ENCODE data around the gene NLRP9.

NLRP9 gene

DNA sequence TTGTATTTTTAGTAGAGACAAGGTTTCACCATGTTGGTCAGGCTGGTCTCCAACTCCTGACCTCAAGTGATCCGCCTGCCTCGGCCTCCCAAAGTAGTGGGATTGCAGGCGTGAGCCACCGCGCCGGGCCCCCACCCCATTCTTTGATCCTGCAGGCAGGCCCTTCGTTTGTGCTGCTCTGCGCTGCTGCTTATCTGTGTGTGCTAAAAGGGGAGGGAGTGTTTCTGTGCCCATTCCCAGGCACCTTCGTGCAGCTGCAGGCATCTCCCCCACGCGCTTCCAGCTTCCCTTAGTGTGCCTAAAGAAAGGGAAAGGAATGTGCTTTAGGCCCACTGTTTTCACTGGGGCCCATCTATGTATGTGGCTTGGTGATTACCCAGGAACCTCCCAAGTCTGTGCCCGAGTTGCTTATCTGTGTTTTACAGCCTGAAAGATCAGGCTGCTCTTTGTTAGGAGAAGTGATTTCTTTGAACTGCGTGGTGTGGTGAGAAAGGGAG lies 36.0 kb downstream of the NLRP9 start:
- DNase-seq: no peak

DNA sequence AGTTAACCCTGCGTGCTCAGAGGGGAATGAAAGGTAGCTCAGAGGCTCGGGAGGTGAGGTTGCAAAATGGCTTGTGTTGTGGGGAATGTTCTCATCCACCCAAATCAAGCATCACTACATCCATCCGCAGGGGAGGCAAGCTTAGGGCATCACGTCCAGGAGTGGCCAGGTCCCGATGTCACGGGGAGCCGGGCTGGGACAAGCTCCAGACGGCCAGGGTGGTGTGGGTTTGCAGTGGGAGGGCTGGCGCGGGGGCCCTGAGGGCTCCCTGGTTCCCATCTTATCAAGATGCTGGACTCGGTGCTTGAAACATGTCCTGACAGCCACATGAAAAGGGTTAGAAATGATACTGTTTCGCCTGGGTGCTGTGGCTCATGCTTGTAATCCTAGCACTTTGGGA lies 37.4 kb downstream of the NLRP9 start:
- DNase-seq: no peak

DNA sequence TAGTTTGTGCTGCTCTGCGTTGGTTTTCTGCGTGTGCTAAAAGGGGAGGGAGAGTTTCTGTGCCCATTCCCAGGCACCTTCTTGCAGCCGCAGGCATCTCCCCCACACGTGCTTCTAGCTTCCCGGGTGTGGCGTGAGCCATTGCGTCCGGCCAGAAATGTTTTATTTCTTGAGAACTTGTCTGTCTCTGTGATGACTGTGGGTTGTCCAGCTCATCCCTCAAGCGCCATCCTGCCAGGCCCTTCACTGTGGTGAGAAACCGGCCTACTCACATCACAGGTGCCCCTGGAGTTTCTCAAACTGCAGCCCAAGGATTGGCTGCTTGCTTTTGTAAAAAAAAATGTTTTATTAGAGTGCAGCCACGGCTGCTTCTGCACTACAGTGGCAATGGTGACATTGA lies 39.0 kb downstream of the NLRP9 start:
- DNase-seq: no peak

DNA sequence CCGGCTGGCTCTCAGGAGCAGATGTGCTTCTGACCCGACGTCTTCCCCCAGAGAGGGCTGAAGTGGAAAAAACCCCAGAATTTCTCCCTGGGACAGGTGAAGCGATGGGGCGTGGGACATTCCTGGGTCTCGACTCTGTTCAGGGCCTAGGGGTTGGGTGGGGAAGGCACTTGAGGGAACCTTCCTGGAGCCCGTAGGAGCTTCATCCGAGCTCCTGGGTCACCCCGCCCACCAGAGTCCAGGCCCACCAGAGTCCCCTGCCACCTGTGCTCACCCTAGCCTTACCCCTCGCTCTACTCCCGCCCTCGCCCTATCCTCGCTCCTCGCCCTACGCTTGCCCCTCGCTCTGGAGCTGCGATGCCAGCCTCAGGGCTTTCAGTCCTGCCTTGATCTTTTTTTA lies 39.9 kb downstream of the NLRP9 start:
- DNase-seq: no peak

DNA sequence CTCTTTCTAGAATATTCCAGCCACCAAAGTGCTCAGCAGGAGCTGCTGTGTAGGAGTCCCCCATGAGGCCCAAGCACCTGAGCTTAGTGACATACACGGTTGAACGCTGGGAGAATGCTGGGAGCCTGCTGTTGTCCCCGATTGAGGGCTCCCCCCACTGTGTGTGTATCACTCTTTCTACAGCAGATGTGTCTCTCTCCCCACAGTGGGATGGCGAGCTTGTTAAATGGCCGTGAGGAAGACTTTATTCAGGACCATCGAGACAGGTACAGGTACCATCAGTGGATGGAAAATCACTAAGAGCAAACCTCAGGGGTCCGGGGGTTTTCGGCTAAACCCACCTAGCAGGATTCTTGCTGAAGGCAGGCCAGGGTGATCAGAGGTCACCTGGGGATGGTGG lies 40.5 kb downstream of the NLRP9 start:
- DNase-seq: no peak

DNA sequence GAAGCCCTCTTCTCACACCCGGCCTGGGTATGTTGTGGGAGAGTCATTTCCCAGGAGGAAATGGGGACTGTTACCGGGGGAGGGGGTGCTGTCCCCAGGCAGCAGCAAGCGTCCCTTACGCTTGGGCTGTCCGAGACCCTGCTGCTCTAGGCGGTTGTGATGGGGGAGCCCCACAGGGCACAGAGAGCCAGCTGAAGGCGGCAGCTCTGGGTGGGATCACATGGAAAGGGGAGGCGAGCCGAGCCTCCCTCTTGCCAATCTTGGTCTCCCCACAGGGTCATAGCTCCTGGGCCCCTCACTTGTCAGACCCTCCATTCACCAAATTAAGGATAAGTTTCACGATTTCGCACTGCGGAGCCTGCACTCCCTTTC lies 41.1 kb downstream of the NLRP9 start:
- DNase-seq: no peak

DNA sequence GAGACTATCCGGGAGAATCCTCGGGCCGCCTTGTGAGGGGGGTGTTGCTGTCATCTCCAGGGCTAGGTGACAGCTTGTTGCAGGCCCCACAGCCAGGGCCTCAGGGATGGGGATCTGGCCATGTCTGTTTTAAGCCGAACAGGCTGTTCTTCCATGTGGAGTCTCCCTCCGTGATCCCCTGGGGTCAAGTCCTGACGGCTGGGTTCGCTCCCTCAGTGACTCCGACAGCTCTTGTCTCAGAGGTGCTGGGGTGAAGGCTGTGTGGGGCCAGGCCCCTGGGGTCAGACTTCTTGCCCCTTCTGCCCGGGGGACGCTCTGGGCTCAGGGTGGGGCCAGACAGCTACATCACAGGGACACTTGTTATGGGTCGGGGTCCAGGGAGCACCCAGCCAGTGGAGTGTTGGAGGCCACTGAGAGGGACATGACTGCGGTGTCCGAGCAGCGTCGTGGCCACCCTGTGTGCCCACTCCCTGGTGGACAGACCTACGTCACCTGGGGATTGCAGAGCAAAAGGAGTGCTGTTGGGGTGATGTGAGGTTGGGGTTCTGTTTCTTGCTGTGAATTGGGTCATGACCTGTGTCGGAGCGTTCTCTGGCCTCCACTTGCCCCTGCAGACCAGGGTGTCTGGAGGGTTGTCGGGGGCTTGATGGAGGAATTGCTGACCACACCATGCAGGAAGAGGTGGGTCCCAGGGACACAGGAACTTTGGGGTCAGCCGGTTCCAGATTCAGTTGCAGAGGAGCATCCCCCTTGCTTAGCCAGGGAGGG lies 41.7 kb downstream of the NLRP9 start:
- no peak for DNase-seq

DNA sequence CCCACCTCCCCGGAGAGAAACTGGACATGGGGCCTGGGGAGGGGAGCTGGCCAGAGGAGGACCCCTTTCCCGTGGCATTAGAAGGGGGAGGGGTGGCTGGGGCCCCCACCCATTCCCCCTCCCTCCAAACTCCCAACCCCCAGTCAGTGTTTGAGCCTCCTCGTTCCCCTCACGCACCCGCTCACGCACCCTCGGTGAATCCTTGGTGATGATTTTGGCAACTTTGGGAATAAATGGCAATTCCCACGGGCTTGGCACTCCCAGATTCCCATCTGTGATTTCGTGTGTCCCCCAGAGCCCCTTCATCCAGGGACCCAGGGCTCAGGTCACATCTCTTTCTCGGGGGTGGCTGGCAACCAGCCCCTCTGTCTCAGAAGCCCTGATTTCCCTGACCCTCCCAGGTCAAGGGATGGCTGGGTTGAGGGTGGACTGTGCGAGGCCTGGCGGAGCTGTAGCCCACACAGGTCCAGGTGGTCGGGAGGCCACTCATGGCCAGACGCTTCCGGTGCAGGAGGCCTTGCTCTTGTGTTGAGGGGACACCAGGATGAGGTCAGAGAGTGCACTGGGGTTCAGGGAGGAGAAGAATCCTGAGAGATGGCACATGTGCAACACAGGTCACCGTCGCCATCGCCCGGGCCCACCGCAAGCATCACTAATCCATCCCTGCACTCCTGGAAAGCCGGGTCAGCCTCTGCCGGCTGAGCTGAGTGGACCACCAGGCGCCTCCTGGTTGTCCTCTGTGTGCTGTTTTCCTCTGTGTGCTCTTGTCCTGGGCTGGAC lies 42.5 kb downstream of the NLRP9 start:
- no peak for DNase-seq

DNA sequence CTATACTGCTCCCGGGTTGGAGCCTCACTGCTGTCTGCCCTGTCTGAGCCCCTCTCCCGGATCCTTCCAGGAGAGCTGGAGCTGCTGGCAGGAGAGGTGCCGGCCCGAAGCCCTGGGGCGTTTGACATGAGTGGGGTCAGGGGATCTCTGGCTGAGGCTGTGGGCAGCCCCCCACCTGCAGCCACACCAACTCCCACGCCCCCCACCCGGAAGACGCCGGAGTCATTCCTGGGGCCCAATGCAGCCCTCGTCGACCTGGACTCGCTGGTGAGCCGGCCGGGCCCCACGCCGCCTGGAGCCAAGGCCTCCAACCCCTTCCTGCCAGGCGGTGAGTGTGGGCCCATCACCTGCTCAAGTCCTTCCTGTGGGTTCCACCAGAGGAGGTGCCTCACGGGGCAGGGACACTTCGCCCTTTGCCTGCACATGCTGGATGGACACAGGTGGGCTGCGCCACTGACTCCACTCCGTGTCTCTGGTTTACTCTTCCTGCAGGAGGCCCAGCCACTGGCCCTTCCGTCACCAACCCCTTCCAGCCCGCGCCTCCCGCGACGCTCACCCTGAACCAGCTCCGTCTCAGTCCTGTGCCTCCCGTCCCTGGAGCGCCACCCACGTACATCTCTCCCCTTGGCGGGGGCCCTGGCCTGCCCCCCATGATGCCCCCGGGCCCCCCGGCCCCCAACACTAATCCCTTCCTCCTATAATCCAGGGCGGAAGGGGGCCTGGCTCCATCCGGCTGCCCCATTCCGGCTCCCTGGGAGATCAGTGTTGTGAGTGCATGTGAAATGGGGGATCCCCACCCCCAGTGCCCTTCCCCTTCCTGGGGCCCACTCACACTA lies 43.3 kb downstream of the NLRP9 start:
- no peak for DNase-seq

DNA sequence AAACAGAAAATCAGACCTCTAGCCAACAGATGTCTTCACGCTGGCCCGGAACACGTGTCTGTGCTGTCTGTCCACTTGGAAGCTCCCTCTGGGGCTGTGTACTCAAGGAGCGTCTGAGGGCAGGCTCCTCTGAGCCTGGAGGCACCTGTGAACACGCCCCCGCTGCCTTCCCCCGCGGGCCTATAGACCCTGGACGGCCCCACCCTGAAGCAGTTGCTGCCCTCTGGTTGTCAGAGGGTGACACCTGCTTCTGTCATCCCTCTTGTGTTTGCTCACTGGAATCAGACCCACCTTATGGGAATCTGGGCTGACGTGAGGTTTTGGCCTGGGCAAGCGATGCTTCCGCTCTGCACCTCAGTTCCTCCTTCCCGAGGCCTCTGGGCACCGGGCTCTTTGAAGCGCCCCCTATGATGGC lies 44.0 kb downstream of the NLRP9 start:
- no peak for DNase-seq

DNA sequence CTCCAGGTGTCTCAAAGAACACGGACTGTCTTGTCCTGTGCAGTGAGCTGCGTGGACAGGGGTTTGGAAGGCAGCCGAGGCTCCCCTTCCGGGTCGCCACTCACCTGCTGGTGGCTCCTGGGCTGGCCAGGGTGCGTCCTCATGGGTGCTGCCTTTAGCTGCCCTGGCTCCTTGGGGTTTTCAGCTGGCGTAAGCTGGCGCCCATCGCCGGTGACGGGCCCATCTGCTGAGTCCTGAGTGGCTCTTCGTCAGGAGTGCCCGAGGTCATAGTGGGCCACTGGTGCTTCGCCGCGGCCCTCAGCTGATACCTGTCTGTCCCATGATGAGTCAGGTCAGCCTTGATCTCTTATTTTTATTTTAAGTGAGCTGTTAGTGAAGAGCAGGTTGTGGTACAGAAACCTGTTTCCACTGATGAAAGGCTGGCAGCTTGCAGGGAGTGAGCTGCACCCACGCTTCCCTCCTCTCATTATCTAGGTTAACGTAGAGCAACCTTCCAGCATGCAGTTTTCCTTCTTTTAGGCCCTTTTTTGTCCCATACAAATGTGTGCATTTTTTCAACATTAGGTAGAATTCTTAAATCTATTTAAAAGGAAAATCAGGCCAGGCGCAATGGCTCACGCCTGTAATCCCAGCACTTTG lies 44.7 kb downstream of the NLRP9 start:
- DNase-seq: no peak

DNA sequence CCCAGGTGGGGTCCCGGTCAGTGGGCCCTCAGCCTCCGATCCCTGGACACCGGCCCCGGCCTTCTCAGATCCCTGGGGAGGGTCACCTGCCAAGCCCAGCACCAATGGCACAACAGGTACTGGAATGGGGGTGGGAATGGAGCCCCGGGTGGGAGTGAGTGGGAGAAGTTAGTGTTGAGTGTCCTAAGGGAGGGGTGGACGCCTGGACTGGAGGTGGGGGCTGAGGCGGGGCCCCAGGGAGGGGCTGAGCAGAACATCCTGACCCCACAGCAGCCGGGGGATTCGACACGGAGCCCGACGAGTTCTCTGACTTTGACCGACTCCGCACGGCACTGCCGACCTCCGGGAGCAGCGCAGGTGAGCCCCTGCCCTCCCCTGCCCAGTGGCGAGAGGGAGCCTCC lies 45.5 kb downstream of the NLRP9 start:
- no peak for DNase-seq

DNA sequence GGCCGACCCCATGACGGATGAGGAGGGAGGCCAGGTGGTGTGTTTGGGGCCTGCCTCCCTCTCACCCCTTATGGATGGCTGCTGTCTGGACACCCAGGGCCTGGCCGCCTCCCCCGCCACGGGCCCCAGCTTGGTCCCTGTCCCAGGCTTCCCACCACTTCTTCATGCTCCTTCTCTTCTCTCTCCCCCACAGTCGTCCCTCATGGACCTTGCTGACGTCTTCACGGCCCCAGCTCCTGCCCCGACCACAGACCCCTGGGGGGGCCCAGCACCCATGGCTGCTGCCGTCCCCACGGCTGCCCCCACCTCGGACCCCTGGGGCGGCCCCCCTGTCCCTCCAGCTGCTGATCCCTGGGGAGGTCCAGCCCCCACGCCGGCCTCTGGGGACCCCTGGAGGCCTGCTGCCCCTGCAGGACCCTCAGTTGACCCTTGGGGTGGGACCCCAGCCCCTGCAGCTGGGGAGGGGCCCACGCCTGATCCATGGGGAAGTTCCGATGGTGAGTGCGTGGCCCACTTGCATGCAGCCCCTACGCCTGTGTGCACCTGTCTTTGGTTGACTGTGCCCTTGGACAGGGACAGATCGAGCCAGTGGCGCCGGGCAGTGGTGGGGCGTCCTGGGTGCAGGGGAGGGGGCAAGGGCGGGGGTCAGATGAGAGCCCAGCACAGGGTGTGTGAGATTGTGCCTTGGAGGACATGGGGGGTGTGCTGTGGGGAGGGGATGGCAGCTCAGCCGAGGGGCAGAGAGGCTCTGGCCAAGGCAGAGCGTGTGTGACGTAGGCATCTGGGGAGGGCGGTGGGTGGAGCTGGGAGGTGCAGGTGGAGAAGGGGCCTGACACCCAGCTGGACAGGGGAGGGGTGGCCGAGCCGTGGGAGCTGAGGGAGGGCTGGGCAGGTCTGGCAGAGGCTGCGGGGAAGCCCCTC lies 46.4 kb downstream of the NLRP9 start:
- no peak for DNase-seq

DNA sequence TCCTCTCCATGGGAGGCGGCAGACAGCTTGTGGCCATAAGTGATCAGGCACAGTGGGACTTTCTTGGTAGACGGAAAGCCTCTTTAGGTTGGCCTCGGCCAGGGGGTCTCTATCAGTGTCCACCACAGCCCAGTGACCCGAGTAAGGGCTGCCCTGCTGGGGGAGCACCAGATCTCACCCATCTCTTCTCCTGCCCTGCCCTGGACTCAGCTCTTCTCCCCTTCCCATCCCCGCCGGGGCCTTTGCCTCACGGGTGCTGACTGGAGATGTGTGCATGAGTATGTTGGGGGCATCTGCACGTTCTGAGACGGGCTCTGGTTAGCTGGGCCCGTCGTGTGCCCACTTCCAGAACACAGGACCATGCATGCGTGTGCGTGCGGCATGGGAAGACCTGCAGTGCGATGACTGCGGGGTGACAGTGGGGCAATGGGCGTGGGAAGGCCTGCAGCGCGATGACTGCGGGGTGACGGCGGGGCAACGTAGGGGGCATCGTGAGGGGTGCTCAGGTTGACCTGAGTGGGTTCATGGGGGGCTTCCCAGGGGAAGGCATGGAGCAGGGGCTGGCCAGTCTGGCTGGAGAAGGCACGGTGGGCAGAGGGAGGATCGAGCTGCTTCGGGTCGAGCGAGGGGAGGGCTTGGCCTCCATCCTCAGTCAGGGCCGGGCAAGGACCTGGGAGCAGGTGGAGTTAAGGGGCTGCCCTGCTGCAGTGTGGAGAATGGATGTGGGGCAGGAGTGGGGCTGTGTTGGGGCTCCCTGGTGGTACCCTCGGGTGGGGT lies 47.2 kb downstream of the NLRP9 start:
- DNase-seq: no peak

DNA sequence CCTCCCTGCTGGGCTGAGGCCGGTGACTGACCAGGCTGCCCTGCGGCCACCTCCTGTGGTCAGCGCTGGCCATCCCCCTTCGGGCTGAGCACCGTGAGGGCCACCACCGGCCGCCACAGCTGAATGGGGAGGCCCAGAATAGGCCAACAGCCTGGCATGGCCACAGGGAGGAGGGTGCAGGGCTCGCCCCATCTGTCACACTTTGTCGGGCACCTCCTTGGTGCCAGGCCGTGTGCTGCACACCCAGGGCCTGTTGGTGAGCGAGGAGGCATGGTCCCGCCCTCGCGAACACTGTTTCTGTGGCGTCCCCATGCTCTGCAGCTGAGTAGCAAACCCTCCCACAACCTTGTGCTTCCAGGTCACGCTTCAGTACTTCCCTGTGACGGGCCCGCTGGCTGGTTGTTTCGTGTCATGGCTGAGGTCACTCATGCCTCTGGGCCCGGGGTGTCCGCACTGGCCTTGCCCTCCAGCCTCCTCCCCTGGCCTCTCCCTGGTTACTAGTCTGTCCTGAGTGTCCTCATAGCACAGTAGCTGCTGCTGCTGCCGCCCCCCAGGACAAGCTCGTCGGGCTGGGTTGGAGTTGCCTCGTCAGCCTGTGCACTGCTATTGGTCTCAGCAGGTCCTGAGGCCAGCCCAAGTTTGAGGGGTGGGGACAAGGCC lies 48.0 kb downstream of the NLRP9 start:
- no peak for DNase-seq

DNA sequence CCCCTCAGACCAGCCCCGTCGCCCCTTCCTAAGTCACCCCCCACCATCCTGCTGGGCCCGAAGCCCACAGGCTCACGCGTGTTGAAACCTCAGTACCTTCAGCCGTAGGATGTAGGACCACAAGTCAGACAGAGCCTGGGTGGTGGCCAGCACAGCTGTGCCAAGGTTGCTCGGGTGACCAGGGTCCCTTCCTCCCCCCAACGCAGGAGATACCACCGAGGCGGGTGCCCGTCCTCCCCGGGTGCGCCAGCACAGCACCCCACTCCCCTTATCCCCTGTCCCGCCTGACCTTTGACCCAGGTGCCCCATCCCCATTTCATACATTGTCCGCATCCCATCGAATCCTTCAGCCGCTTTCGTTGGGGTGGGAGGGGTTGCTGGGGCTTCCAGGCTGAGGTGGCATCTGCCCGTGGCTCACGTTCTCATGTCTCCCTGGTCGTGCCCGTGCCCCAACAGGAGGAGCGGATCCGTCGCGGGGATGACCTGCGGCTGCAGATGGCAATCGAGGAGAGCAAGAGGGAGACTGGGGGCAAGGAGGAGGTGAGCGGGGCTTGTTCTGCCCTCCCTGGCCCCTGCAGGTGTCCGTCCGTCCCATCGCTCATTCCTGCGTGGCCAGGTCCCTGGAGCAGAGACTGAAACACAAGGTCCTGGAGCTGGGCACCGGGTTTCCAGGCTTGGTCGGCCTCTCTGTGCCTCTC lies 48.6 kb downstream of the NLRP9 start:
- no peak for DNase-seq

DNA sequence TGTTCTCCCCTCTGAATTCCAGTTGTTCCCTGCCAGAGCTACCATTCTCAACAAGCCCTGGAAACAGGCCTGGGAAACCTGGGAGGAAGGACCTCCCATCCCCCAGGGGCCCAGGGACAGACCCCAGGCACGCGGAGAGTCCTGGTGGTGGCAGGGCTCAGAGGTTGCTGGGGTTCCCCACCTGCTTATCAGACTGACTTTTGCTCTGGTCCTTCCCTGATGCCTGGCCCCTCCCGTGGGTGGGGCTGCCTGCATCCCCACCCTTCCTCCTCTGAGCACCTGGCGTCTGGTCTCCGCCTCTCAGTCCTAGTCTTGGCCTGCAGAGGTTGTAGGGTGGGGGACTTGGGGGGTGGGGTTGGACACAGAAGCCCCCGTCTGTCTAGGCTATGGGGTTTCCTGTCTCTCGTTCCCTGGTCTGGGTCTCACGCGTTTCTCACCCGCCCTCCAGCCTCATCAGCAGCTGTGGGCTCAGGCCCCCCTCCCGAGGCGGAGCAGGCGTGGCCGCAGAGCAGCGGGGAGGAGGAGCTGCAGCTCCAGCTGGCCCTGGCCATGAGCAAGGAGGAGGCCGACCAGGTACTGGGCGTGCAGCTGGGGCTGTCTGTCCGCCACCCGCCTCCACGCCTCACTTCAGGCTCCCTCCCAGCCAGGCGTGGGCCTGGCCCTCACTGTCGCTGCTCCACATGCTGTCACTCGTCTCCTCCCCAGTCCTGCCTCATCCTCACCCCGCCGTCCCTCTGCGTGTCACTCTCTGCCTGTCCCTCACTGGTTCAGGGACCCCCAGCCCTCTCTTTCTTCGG lies 49.6 kb downstream of the NLRP9 start:
- DNase-seq: peak; percentile 84

DNA sequence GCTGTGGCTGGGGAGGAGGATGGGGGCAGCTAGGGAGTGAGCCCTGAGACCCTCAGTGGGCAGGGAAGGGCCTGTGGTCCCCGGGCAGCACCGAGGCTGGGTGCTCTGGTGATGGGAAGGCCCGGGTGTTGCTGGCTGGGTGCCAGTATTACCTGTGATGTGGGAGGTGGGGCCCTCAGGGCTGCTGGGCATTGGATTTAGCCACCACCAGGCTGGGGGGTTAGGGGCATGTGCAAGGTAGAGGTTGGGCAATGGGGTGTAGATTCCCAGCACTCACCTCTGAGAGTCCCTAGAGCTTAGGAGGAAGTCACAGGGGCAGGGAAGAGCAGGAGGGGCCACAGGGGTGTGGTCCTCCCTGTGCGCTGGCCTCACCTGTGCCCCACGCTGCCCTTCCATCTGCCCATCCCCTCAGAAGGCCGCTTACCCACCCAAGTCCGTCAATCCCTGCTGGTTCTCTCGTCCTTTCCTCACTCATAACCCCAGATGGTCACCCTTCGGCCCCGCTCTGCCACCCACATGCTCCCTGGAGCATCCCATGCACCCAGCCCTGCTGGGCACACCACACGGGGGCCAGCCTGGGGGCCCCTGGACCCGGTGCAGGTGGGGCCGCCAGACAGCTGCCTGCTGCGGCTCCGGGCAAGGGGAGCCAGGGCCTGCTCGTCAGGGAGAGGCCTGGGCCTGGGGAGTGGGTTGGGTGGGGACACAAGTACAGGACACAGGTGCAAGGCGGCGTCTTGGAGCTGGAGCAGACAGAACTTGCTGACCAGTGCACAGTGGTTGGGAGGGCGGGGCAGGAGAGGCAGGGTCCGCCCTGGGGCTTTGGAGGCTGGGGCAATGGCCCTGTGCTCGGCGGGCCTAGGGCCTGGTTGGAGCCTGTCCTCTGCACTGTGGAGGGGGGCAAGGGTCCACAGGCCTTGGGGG lies 50.7 kb downstream of the NLRP9 start:
- no peak for DNase-seq

All from NCI-H2227 treated with DMSO at 0.1 percent for 48 hours (cell line).